ENCODE data around the gene S100A9.

DNA sequence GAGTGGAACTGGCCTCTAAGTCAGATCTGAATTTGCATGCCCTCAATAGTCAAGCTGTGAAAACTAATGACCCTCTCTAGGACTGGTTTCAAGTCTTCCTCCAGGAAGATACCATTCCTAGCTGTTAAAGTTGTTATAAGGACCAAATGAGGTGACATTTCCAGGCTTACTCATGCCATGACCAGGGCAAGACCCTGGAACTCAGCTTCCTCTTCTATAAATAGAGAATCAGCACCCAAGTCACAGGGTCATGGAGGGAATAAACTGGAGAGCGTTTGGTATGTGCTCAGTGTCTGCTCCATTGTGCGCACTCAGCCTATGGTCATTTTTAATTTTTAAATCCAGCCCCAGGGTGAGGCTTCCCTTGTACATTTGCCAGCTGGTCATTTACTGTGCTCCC lies 2.5 kb downstream of the S100A9 start:
- TF ChIP-seq CTCF (conservative IDR thresholded peaks at IDR 0.05 in 1 of 2, IDR thresholded peaks at IDR 0.05 in 1 of 2; ENCODE audit: extremely low read depth in 1 of 2, insufficient read depth in 1 of 2, low read depth in 1 of 2, low read length in 2 of 2) = no peak
- TF ChIP-seq EZH2 (IDR thresholded peaks at IDR 0.05; ENCODE audit: borderline replicate concordance, low read length) = no peak
